ENCODE measurements around the gene BORCS6. TPM values are rescaled to one million over a fixed set of nuclear protein-coding genes. Genes with fewer than 3 reads are reported as not detected.

Gene BORCS6
- total and polyA plus RNA-seq, 9 of the 15 experiments (the other 6 are each of a cell fraction or from before 2014, with no cell fraction given) = 0.01 to 7.4 (median 2.3) TPM

DNA sequence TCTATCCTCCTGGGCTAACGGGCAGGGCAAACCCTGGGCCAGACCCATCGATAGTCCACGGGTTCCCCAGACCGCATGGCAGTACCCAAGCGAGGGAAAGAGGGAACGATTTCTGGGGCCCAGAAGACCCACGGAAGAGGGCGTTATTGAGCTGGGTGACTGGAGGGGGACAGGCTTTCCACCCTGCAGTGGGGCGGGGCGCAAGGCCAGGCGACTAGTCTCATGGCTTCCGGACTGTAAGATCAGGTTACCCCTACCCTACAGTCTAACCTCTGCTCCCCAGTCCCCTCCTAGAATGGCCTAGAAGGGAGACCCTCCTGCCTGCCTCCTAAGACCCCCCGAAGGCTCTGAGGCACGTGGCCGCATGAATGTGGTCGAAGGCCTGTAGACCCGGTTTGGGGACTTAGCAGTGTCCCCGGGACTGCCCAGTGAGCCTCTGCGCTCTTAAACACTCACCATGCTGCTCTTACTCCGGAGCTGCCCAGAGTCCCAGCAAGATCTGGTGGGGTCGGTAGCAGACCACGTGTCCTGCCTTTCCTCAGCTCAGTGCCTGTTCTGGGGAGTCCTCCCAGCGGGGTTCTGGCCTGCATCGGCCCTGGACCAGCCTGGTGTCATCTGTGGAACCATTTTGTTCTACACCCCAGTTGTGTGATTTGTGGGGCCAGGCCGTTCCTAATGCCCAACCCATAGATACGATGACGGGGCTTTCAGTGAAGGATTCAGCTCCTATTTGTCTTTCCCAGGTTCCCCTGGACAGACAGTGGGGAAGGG is 33.6 kb upstream of the BORCS6 start (continued):
- no peak for TF ChIP-seq ID3 (CRISPR knock-in tag; IDR thresholded peaks at IDR 0.05)
- TF ChIP-seq ID3 (tag; IDR thresholded peaks at IDR 0.05) = peak; percentile 56
- 0 out of 2 replicates have a peak, but pooled peaks have one; percentile 5 for TF ChIP-seq ZNF830 (CRISPR knock-in tag; IDR thresholded peaks at IDR 0.05)
- TF ChIP-seq ZNF76 (CRISPR knock-in tag; IDR thresholded peaks at IDR 0.05; ENCODE audit: borderline replicate concordance) = 0 out of 2 replicates have a peak, but pooled peaks have one; percentile 53
- TF ChIP-seq ZNF395 (CRISPR knock-in tag; IDR thresholded peaks at IDR 0.05) = peak; percentile 22; the same call in 1 of the 2 replicates
- no peak for TF ChIP-seq SLC30A9 (CRISPR knock-in tag; IDR thresholded peaks at IDR 0.05)
- 0 out of 2 replicates have a peak, but pooled peaks have one; percentile 10 for TF ChIP-seq SMC3 (conservative IDR thresholded peaks at IDR 0.05; ENCODE audit: insufficient read depth, low read depth, low read length)
- peak; percentile 47 for TF ChIP-seq KDM5B (IDR thresholded peaks at IDR 0.05; ENCODE audit: insufficient replicate concordance, low read depth, low read length)
- peak; percentile 50; the same call in 1 of the 2 replicates for TF ChIP-seq ZNF589 (CRISPR knock-in tag; IDR thresholded peaks at IDR 0.05; ENCODE audit: low read depth)
- TF ChIP-seq ZNF347 (CRISPR knock-in tag; IDR thresholded peaks at IDR 0.05; ENCODE audit: low read depth) = no peak
